HEK293 (cell line): ENCODE results near the gene RBM45.

Source experiments
- CTCF ChIP-seq: fragments of 450-650 bp; formaldehyde crosslinking; IDR thresholded peaks from 2 replicates; pipeline ENCODE4 v1.5.1; 2016; ENCODE audit warnings: missing biosample characterization, missing genetic modification characterization
- ELK4 ChIP-seq: IDR thresholded peaks from 2 replicates; pipeline ENCODE4 v1.6.1; 2011; ENCODE audit warnings: mild to moderate bottlenecking, low read depth, low read length, borderline replicate concordance
- GLI2 ChIP-seq: fragments of 450-650 bp; formaldehyde crosslinking; IDR thresholded peaks from 2 replicates; pipeline ENCODE4; 2017; ENCODE audit warnings: missing biosample characterization, missing genetic modification characterization, low read depth, borderline replicate concordance
- GLI4 ChIP-seq: fragments of 450-650 bp; formaldehyde crosslinking; IDR thresholded peaks from 2 replicates; pipeline ENCODE4 v1.5.1; 2016; ENCODE audit warnings: missing biosample characterization, missing genetic modification characterization
- HOXA7 ChIP-seq: sonication (generic); formaldehyde crosslinking; IDR thresholded peaks from 2 replicates; pipeline ENCODE4 v1.8.1; 2022; ENCODE audit warnings: missing genetic modification reagents, borderline replicate concordance
- PBX3 ChIP-seq: sonication (generic); formaldehyde crosslinking; IDR thresholded peaks from 2 replicates; pipeline ENCODE4 v1.8.1; 2022; ENCODE audit warnings: mild to moderate bottlenecking, moderate library complexity, missing genetic modification reagents
- REST ChIP-seq: fragments of 450-650 bp; formaldehyde crosslinking; IDR thresholded peaks from 2 replicates; pipeline ENCODE4 v1.5.1; 2016; ENCODE audit warnings: missing biosample characterization, missing genetic modification characterization
- TCF7L2 ChIP-seq: IDR thresholded peaks from 2 replicates; pipeline ENCODE4 v1.6.1; 2011; ENCODE audit warnings: low read depth, mild to moderate bottlenecking, inconsistent platforms, low read length, moderate library complexity, borderline replicate concordance
- ZNF10 ChIP-seq: fragments of 450-650 bp; formaldehyde crosslinking; IDR thresholded peaks from 2 replicates; pipeline ENCODE4 v1.5.1; 2017; ENCODE audit warnings: missing biosample characterization, missing genetic modification characterization
- ZNF37A ChIP-seq: fragments of 450-650 bp; IDR thresholded peaks from 2 replicates; pipeline ENCODE4 v1.5.1; 2018; ENCODE audit warnings: missing biosample characterization, missing genetic modification characterization
- ZNF398 ChIP-seq: fragments of 450-650 bp; formaldehyde crosslinking; IDR thresholded peaks from 2 replicates; pipeline ENCODE4 v1.5.1; 2017; ENCODE audit warnings: missing biosample characterization, missing genetic modification characterization
- ZNF560 ChIP-seq: fragments of 450-650 bp; formaldehyde crosslinking; IDR thresholded peaks from 2 replicates; pipeline ENCODE4 v1.5.1; 2017; ENCODE audit warnings: missing biosample characterization, missing genetic modification characterization, borderline replicate concordance
- ZNF76 ChIP-seq: fragments of 450-650 bp; formaldehyde crosslinking; IDR thresholded peaks from 2 replicates; pipeline ENCODE4; 2016; ENCODE audit warnings: low read depth, missing biosample characterization, missing genetic modification characterization, borderline replicate concordance
- ZNF830 ChIP-seq: fragments of 450-650 bp; IDR thresholded peaks from 2 replicates; pipeline ENCODE4 v1.5.0; 2018; ENCODE audit warnings: missing biosample characterization, missing genetic modification characterization, low read depth, mild to moderate bottlenecking, moderate library complexity

GRCh38 chr2:178070824-178071223 lies 41.4 kb upstream of the RBM45 start:
- TF ChIP-seq ZNF830 (tag by site-specific recombination) (no peak), ZNF37A (tag by site-specific recombination) (no peak), GLI2 (tag by site-specific recombination) (no peak), ZNF76 (tag by site-specific recombination) (no peak), ELK4 (no peak), ZNF10 (tag by site-specific recombination) (no peak), CTCF (tag by site-specific recombination) (no peak), PBX3 (no peak), REST (tag by site-specific recombination) (no peak), HOXA7 (CRISPR knock-in tag) (no peak), GLI4 (tag by site-specific recombination) (no peak), ZNF398 (tag by site-specific recombination) (no peak), TCF7L2 (no peak), ZNF560 (tag by site-specific recombination) (no peak)
